HL-60 (cell line): Measurements from ENCODE around the gene PER3.

Source experiments
- DNase-seq, 2 experiments: peaks; one replicate each; pipeline ENCODE4 v3.0.0-alpha.2; 2010 to 2020; ENCODE audit warnings: low read depth in 1 of 2, low spot score in 1 of 2
- H3K27ac ChIP-seq: fragments of 250-450 bp; sonication (Bioruptor Pico); replicated peaks from 2 replicates; pipeline ENCODE4 v1.5.1; 2020; ENCODE audit warnings: mild to moderate bottlenecking, moderate library complexity
- H3K27me3 ChIP-seq: fragments of 250-450 bp; sonication (Bioruptor Pico); 2 replicates; pipeline ENCODE4 v1.5.1; 2021; ENCODE audit warnings: mild to moderate bottlenecking, moderate library complexity; ENCODE audit not compliant: insufficient read depth, poor library complexity, severe bottlenecking
- H3K4me3 ChIP-seq: replicated peaks from 2 replicates; pipeline ENCODE4 v1.5.1; 2011; ENCODE audit warnings: mild to moderate bottlenecking, control low read depth, low read length; ENCODE audit not compliant: insufficient read depth
- CTCF ChIP-seq: IDR thresholded peaks from one replicate; pipeline ENCODE4 v1.5.1; 2011; ENCODE audit warnings: low read length, control low read depth, inconsistent platforms; ENCODE audit not compliant: insufficient read depth
- GABPA ChIP-seq: IDR thresholded peaks from 2 replicates; pipeline ENCODE4 v1.6.1; 2012; ENCODE audit warnings: low read depth
- POLR2AphosphoS5 ChIP-seq: IDR thresholded peaks from 2 replicates; pipeline ENCODE4 v1.6.1; 2012; ENCODE audit warnings: low read depth
- REST ChIP-seq: IDR thresholded peaks from 2 replicates; pipeline ENCODE4 v1.6.1; 2012; ENCODE audit warnings: low read depth; ENCODE audit not compliant: insufficient replicate concordance
- SPI1 ChIP-seq: IDR thresholded peaks from 2 replicates; pipeline ENCODE4 v1.6.1; 2012; ENCODE audit warnings: low read depth, mild to moderate bottlenecking, borderline replicate concordance

The PER3 gene

GRCh38 chr1:7811476-7811875 lies 27.4 kb downstream of the PER3 start:
- TF ChIP-seq SPI1: no peak
- TF ChIP-seq REST: no peak
- TF ChIP-seq POLR2AphosphoS5: no peak
- TF ChIP-seq GABPA: no peak
- no peak for TF ChIP-seq CTCF
- no peak for DNase-seq

GRCh38 chr1:7813677-7814373 lies 29.7 kb downstream of the PER3 start:
- Histone ChIP-seq H3K27me3 (no peaks in the 10 kb centered on the region), H3K4me3 (no peak overlapping the region), H3K27ac (no peak overlapping the region)
- DNase-seq: no peak
- TF ChIP-seq POLR2AphosphoS5 (no peak), CTCF (no peak), GABPA (no peak), SPI1 (no peak), REST (no peak)

More at GRCh38 chr1:7811476-7811875, 27.4 kb downstream of the PER3 start:
- Histone ChIP-seq H3K27me3 (no peaks in the 10 kb centered on the region), H3K4me3 (no peak overlapping the region), H3K27ac (no peak overlapping the region)

- no peak overlapping the region for H3K4me3 ChIP-seq
- DNase-seq: no peak
- no peaks in the 10 kb centered on the region for H3K27me3 ChIP-seq
- TF ChIP-seq CTCF (no peak), POLR2AphosphoS5 (no peak), REST (no peak), GABPA (no peak), SPI1 (no peak)
- no peak overlapping the region for H3K27ac ChIP-seq
These were observed 37.2 kb downstream of the PER3 start for GRCh38 chr1:7821282-7821681.
